HFFc6 (cell line): ENCODE measurements around the gene DACT3. TPM values are rescaled to one million over a fixed set of nuclear protein-coding genes. Genes with fewer than 3 reads are reported as not detected.
A peak's percentile ranks its signal among the peaks of the same experiment; 100 is the strongest.

Experiments
- DNase-seq: peaks from one replicate; pipeline ENCODE4 v3.0.0-alpha.2; 2018
- H3K27ac Mint-ChIP-seq: 2 replicates; pipeline ENCODE4 v1.8.0; 2020; ENCODE audit warnings: mild to moderate bottlenecking, mixed read lengths
- H3K27me3 Mint-ChIP-seq: 2 replicates; pipeline ENCODE4 v1.8.0; 2021; ENCODE audit warnings: mild to moderate bottlenecking, moderate library complexity, mixed read lengths; ENCODE audit not compliant: insufficient read depth
- H3K36me3 Mint-ChIP-seq: 2 replicates; pipeline ENCODE4 v1.8.0; 2021; ENCODE audit warnings: low read depth, mixed read lengths
- H3K4me1 Mint-ChIP-seq: 2 replicates; pipeline ENCODE4 v1.8.0; 2020; ENCODE audit warnings: low read depth, mixed read lengths
- H3K4me3 Mint-ChIP-seq: 2 replicates; pipeline ENCODE4 v1.8.0; 2020; ENCODE audit warnings: mild to moderate bottlenecking, moderate library complexity, mixed read lengths
- H3K9me3 Mint-ChIP-seq: 2 replicates; pipeline ENCODE4 v1.8.0; 2020; ENCODE audit warnings: mild to moderate bottlenecking, mixed read lengths
- total RNA-seq, 6 experiments: library from RNA; stranded (reverse); fragmentation: NEBNext Ultra II Directional; extraction: Animal tissue kit (Norgen Biotek cat#: 25700); gene quantifications; 2 replicates in 1 of 6; 3 replicates in 5 of 6; pipeline ENCODE4 v1.2.3, GENCODE V29; 2021
- TF ChIP-seq, protein P1 (sequence below): fragments of 200-600 bp; sonication (generic); IDR thresholded peaks from 2 replicates; pipeline ENCODE4 v1.5.0; 2021; ENCODE audit warnings: antibody characterized with exemption, mild to moderate bottlenecking

Gene DACT3
- total RNA-seq, 6 experiments from 2014 or later: 12.6 to 17.2 (median 15.5) TPM

GRCh38 chr19:46602392-46603194, 58.4 kb downstream of the DACT3 start:
- H3K27ac Mint-ChIP-seq: peak overlapping the region; percentile 84
- TF ChIP-seq, protein P1, sequence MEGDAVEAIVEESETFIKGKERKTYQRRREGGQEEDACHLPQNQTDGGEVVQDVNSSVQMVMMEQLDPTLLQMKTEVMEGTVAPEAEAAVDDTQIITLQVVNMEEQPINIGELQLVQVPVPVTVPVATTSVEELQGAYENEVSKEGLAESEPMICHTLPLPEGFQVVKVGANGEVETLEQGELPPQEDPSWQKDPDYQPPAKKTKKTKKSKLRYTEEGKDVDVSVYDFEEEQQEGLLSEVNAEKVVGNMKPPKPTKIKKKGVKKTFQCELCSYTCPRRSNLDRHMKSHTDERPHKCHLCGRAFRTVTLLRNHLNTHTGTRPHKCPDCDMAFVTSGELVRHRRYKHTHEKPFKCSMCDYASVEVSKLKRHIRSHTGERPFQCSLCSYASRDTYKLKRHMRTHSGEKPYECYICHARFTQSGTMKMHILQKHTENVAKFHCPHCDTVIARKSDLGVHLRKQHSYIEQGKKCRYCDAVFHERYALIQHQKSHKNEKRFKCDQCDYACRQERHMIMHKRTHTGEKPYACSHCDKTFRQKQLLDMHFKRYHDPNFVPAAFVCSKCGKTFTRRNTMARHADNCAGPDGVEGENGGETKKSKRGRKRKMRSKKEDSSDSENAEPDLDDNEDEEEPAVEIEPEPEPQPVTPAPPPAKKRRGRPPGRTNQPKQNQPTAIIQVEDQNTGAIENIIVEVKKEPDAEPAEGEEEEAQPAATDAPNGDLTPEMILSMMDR: no peak
- H3K9me3 Mint-ChIP-seq: peaks cover 10% of the 10 kb centered on the region; the same call in 1 of the 2 replicates
- H3K4me1 Mint-ChIP-seq: peaks cover 29% of the 10 kb centered on the region
- peaks cover 2% of the 10 kb centered on the region for H3K27me3 Mint-ChIP-seq
- no peak for DNase-seq
- H3K4me3 Mint-ChIP-seq: peak overlapping the region; percentile 100
- peaks cover 37% of the 10 kb centered on the region for H3K36me3 Mint-ChIP-seq

- TF ChIP-seq, protein P1: no peak
- peak within 1 kb of the TSS; percentile 100 for H3K4me3 Mint-ChIP-seq
- peak within 1 kb of the TSS; percentile 100 for H3K27ac Mint-ChIP-seq
These were observed 59.4 kb downstream of the DACT3 start, which contains the start of gene CALM3 for GRCh38 chr19:46601318-46602224. CALM3 (plus strand) TSS chr19:46601330; CDS start chr19:46601435, 105 bp downstream.

DNA sequence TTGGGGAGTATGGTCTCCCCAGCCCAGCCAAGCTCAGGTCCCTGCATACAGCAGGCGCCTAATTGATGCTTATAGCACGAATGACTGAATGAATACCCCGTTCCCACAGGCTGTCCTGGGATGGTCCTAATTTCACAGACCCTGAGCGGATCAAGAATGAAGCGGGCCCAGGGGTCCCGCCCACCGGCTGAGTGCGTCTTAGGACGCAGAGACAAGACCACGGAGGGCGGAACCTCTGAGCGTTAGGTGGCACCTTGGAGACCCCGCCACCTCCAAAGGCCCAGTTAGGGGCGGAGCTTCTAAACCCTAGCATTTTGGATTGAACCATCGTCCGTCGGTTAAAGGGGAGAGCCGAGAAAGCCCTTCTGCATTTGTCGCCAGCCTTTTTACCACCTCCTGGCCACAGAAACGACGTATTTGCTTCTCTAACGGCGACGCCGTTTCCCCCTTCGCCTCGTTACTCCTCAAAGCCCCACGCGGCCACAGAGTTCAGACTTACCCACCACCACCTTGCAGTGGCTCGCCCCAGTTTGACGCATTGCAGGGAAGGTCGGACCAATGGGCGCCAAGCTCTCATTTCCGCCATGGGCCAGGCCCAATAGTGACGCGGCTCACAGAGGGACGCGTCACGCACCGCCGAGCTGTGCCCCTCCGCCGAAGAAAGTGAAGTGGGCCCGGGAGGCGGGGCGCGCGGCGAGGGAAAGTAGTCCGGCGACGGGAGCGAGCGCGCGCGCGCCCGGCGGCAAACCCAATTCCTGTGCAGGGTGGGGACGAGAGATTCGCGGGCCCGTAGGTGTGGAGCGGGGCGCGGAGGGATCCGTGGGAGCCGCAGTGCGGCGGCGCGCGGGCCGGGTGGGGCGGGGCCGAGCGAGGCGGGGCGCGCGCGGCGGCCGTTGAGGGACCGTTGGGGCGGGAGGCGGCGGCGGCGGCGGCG, 60.3 kb downstream of the DACT3 start:
- H3K4me1 Mint-ChIP-seq: peaks cover 23% of the 10 kb centered on the region
- peaks cover 28% of the 10 kb centered on the region for H3K36me3 Mint-ChIP-seq
- peaks cover 10% of the 10 kb centered on the region; the same call in 1 of the 2 replicates for H3K9me3 Mint-ChIP-seq
- peak overlapping the region; percentile 100 for H3K27ac Mint-ChIP-seq
- DNase-seq: peak; percentile 97
- TF ChIP-seq, protein P1: no peak
- peaks cover 2% of the 10 kb centered on the region for H3K27me3 Mint-ChIP-seq
- peak overlapping the region; percentile 100 for H3K4me3 Mint-ChIP-seq

More at GRCh38 chr19:46601318-46602224, 59.4 kb downstream of the DACT3 start, which contains the start of gene CALM3:
- DNase-seq: no peak
- Mint-ChIP-seq H3K27me3 (peaks cover 2% of the 10 kb centered on the region), H3K36me3 (peaks cover 33% of the 10 kb centered on the region), H3K4me1 (peaks cover 28% of the 10 kb centered on the region), H3K9me3 (peaks cover 10% of the 10 kb centered on the region; the same call in 1 of the 2 replicates)

GRCh38 chr19:46599716-46600373, 61.1 kb downstream of the DACT3 start:
- Mint-ChIP-seq H3K27me3 (peaks cover 2% of the 10 kb centered on the region), H3K4me3 (peak overlapping the region; percentile 100), H3K36me3 (peaks cover 28% of the 10 kb centered on the region), H3K27ac (peak overlapping the region; percentile 100), H3K9me3 (peaks cover 10% of the 10 kb centered on the region; the same call in 1 of the 2 replicates), H3K4me1 (peaks cover 23% of the 10 kb centered on the region)
- TF ChIP-seq, protein P1: peak; percentile 15; the same call in 1 of the 2 replicates
- DNase-seq: no peak
